HepG2 (cell line): ENCODE data around the gene LAPTM4A.

Source experiments
- EZH2 ChIP-seq: conservative IDR thresholded peaks from 2 replicates; pipeline ENCODE4 v1.6.1; 2012; ENCODE audit warnings: mild to moderate bottlenecking, low read depth, low read length, moderate library complexity
- PAX8 ChIP-seq: sonication (generic); formaldehyde crosslinking; IDR thresholded peaks from 2 replicates; pipeline ENCODE4 v1.8.0; 2022; ENCODE audit warnings: mild to moderate bottlenecking, missing genetic modification reagents, borderline replicate concordance
- STAG1 ChIP-seq: sonication (generic); formaldehyde crosslinking; IDR thresholded peaks from 2 replicates; pipeline ENCODE4 v1.4.0; 2020; ENCODE audit warnings: missing genetic modification reagents

DNA sequence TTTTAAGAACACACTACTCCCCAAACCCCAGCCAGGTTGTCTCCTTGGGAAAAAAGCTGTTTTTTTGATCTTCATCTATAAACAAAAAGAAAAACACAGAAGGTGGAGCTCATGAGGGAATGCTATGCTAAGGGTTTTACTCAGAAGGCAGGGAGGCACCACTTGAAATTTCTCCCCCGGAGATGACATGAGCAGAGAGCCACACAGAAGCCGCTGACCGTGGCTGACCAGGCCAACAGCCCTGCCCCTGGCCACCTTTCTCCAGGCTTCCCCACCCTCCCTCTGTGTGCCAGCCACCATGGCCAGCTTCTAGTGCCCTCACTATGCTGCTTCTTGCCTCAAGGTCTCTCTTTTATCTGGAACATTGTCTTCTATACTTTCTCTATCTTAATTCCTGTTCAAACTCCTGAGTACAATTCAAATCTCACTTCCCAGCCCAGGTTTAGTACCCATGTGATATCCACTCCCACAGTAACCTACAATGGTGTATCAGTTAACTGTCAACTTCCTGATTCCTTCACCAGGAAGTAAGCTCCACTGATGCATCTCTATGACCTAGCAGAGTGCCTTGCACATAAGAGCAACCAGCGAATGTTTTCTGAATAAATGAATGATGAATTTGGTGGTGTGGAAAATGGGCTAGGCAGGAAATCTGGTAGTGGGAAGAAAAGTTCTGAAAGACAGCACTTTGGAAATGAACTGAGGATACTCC, 15.3 kb downstream of the LAPTM4A start:
- TF ChIP-seq EZH2 (no peak), PAX8 (no peak), STAG1 (CRISPR knock-in tag) (no peak)
